Limb (tissue), 2 donors: ENCODE results near the gene FBXO3.
"Not testable (repeated sequence)": the region's sequence is repeated elsewhere in the genome, so short reads cannot be mapped to it uniquely, and the experiment has no call there.

Source experiments
- DNase-seq, 2 donors: peaks; one replicate each; pipeline ENCODE4 v3.0.0-alpha.2; 2016; ENCODE audit errors: extremely low spot score in 2 of 2

Gene FBXO3

DNA sequence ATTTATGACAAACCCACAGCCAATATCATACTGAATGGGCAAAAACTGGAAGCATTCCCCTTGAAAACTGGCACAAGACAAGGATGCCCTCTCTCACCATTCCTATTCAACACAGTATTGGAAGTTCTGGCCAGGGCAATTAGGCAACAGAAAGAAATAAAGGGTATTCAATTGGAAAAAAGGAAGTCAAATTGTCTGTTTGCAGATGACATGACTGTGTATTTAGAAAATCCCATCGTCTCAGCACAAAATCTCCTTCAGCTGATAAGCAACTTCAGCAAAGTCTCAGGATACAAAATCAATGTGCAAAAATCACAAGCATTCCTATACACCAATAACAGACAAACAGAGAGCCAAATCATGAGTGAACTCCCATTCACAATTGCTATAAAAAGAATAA lies 46.8 kb downstream of the FBXO3 start:
- DNase-seq: not testable (repeated sequence)

DNA sequence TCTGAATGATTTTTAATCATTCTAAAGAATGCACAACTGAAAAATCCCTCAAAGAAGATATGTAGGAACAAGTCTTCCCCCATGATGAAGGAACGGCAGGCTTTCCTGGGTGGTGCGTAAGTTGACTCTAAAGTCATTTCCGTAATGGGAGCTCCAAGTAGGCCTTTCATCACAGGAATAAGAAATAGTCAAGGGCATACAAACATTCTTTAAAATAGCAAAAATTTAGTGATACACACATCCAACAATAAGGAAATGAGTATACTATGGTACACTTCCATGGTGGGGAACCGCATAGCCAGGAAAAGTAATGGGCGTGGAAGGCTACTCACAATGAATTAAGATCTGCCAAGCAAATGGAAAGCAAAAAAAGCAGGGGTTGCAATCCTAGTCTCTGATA lies 48.8 kb downstream of the FBXO3 start:
- DNase-seq: no peak

DNA sequence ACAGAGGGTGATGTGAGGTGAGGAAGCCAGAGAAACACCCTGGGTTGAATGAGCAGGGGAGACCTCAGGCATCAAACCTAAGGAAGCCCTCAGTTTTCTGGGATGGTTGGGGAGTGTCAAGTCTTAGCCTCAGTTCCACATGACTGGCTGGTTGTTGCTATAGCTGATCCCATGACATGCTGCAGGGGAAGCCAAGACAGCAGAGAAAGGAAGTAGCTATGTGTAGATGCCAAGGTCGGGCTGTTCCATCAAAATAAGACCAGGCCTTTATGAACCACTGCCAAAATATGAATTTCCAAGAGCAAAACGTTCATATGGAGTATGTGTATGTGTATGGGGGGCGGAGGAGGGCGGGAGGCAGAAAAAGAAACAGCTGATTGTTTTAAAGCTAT lies 49.7 kb downstream of the FBXO3 start:
- DNase-seq: no peak

DNA sequence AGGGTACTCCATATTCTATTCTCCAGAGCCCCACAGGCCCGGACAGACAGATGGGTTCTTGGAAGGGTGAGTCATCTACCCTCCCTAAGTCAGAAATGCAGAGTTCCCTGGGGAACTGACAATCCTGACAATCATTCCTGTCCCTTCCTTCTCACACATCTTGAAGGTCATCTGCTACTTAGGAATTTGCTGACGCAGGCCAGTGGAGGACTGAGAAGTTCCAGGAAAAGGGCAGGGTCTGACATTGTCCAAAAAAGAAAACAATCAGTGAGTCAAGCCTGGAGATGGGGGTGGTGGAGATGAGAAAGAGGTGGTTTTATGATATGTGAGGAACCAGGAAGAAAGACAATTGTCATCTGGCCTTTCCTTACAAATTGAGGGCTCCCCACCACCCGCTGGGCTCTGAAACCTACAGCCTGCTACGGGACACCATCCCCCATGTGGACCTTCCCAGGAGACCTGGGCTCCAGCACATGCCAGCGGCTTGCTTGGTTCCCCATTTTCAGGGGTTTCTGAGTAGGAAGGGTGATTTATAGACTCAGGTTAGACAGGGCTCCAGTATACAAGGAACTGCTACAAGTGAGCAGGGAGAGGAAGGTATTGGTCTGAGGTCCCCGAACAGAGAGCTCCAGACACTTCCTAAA lies 51.0 kb downstream of the FBXO3 start:
- DNase-seq: no peak

DNA sequence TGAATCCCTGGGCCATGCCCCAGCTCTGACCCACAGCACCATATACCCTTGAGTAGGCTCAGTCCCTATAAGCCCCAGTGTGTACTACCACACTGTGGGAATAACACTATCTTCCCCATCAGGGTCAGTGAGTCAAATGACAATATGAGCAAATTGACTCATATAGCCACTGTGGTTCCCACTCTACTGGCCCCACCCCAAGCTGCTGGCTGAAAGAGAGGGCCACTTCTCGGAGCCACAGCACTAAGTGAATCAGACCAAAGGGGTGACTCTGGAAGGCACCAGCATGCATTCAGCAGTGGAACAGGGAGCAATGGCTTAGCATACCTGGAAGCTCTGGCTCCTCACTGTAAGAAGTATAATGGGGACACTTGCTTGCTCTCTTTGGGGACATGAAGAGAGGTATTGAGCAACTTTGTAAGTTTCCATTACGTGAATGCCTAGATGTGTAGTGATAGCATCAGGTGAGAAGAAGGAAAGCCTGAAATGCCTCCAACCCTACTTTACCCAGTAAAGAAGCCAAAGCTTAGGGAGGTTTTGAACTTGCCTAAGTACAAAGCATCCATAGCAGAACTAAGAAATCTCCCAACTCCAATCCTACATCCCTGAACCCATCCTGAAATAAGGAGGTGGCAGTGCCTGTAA lies 51.6 kb downstream of the FBXO3 start:
- DNase-seq: no peak

DNA sequence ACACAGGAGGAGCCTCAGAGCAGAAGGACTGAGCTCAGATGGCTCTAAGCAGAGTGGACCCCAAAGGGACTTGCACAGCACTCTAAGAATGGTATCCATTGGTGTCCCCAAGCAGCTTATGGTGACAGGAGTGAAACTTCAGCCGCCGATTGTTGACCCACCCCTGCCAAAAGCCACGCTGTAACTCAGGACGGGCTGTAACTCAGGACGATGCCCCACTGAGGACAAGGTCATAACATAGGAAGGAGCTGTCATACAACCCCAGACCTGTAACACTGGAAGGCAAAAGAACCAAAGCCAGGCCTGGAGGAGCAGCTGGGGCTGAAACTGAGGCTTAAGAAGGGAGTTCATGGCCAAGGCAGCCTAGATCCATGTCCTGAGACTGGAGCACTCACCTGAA lies 52.3 kb downstream of the FBXO3 start:
- DNase-seq: no peak

DNA sequence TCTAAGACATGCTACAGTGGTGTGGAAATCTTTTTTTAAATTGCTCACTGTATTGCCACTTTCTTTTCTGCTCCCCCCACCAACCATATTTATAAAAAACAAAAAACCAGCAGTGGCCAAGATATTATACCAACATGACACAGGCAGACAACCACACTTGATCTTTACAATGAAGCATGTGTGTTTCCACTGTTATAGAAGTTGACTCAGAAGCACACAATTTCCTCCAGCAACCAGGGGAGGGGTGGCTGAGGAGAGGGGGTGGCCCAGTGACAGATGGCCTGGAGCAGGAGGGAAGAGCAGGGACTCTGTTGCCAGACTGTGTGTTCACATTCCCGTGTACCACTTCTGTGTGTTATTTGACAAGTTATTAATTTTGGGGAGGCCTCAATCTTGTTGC lies 52.9 kb downstream of the FBXO3 start:
- DNase-seq: no peak

DNA sequence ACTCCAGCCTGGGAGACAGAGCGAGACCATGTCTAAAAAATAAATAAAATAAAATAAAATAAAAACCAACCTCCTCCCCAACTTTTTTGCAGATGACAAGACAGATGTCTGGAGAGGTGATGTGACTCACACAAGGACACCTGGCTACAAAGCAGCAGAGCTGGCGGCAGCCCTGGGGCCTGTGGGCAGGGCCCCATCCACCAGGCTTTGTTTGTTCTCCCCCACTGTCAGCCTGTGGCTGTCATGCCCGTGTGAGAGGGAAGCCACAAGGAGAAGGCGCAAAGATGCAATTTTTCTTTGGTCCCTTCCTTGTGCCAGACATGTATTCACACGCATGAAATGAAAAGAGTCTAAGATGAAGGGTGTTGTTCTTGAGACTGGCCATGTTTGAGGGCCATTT lies 54.7 kb downstream of the FBXO3 start:
- no peak for DNase-seq

DNA sequence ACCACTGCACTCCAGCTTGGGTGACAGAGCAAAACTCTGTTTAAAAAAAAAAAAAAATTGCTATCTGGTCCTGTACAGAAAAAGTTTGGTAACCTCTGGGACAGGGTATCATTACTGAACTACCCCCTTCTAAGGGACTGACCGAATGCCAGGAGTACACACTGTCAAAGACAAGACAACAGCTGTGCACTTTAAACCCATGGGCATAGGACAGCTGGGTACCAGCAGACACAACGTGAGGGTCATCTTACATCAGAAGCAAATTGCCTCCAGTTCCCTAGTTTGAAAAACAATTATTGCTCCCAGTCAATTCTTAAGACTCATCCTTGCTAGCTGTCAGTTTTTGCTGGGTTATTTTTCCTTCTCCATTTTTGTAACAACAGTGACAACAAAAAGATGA lies 55.9 kb downstream of the FBXO3 start:
- no peak for DNase-seq

DNA sequence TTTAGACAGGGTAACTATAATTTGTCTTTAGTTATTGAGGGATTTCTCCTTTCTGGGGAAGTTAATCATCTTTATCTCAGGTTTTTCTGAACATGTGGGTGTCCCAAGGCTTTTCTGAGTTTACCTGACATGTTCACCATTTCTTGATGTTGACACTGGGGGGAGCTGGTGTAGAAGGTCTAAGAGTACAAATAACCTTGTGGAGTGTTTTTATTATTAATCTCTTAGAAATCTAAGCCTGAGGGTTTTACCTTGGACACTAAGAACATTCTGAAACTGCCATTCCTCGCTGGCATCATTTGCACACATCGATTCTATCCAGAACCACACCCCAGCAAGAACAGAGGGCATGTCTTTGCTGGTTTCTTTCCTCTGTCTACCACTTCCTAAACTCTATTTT lies 58.1 kb downstream of the FBXO3 start:
- DNase-seq: no peak

DNA sequence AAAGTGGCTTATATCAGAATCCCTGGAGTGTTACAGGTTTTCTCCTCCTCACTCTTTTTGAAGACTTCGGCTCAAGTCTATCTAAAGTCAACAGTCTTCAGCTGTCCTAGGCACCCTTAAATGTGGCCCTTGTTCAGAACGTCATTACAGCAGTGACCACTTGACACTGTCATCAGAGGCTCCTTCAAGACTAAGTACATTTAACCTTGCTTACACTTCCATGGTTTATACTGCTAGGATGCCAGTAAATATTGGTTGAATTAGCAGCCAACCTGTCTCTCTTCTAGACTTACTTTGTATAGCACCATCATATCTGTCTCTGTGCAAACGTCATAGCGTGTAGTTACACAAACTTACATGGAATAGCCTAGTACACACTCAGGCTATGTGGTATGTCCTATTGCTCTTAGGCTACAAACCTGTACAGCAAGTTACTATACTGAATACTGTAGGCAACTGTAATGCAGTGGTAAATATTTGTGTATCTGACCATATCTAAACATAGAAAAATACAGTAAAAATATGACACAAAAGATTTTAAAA lies 60.4 kb downstream of the FBXO3 start:
- DNase-seq: no peak

DNA sequence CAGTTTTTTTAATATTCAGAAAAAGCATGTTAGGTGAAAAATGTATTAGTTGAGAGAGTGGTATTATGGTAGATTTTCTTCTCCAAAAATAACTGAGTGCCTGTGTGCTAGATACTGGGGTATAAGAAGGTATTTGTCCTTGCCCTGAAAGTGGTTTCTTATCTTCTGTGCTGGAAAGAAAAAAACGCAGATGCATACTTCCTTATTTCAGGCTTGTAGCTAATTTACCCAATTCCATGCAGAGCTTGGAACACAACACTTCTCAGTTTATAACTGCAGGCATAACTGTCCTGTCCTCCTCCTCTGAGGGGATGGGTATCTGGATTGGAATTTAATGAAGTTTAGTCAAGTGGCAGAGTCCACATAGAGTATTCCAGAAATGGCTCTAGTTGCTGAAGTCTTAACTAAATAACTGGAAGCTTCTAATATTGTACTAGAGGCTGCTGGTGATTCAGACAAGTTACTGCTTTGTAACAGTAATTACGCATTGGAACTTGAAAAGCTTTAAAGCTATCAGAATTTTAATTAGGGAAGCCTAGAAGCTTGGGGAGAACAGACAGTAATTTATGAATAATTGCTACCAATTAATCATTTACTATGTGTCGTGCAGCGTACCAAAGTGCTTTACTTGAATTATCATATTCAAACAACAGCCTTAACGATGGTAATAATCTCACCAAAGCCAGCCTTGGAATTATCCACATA lies 61.0 kb downstream of the FBXO3 start:
- DNase-seq: no peak

DNA sequence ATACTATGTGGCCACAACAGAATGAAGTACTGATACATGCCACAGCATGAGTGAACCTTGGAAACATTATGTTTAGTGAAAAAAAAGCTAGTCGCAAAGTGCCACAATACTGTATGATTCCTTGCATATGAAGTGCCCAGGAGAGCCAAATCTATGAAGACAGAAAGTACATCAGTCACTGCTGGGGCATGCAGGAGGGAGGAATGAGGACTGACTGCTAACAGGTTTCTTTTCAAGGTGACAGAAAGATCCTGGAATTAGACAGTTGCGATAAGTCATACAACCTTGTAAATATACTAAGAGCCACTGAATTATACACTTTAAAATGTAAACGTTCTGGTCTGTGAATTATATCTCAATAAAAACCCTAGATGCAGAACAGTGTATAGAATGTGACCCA lies 61.9 kb downstream of the FBXO3 start:
- DNase-seq: no peak

DNA sequence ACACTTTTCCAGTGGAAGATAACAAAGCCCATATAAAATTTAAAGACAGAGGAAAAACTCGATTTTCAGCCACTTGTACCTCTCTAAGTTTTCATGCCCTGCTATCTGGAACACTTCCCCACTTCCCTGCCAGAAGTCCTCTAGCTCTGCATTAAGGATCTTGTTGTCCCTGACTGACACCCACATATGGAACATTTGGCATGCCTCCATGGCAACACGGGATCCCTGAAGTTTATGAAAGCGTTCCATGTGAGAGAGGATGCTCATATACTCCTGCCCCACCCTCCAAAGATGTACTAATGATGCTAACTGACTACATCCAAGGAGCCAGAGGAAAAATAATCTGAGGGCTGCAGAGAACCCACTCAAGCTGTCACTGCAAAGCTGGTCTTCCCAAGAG lies 64.9 kb downstream of the FBXO3 start:
- DNase-seq: no peak

DNA sequence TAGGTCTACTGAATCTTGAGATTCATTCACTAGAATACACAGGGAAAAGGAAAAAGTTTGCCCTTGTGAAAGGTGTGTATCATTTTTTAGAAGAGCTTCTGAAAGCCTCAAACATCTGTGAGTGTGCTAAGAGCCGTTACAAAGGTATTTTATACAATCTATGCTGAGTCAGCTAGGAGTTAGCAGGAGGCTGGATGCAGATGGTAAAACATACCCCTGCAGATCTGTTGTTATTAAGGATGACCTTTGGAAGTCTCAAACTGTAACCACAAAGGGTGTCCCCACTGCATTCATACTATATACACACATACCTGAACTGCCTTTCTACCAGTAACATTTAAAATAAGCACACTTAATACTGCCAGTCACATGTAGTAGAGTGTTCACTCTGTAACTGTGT lies 65.3 kb downstream of the FBXO3 start:
- no peak for DNase-seq

DNA sequence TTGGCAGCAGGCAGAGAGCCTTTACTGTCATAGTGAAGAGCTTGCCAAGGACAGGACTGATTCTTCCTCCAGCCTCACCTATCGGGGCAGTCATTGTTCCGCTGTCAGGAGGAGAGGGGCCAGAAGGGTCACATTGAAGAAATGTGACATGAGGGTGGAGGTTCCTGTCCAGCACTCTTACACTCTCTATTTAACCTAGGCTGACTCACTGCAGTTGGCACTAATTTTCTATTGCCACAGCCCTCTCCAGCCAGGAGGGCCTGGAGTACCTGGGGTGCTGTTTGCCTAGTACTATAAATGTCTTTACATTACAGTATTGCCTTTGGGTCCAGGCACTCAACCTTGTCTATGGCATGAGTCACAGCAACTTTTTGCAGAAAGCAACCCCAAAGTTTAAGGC lies 66.5 kb downstream of the FBXO3 start:
- DNase-seq: not testable (repeated sequence)

DNA sequence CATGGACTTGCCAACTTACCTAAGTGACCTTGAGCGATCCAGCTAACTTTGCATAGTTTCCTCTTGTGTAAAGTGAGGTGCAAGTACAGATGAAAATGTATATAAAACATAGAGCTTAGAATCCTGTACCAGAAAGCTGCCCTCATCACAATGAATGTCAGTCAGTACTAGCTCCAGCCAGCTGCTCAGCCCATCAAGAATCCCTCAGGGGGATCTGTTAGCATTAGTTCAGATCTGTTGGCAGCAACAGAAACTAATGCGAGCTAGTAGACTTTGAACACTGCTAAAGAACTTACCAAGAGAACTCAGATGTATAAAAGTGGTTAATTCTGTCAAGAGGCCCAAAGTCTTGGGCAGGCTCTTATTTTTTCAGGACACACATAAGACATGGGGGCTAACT lies 67.4 kb downstream of the FBXO3 start:
- no peak for DNase-seq

DNA sequence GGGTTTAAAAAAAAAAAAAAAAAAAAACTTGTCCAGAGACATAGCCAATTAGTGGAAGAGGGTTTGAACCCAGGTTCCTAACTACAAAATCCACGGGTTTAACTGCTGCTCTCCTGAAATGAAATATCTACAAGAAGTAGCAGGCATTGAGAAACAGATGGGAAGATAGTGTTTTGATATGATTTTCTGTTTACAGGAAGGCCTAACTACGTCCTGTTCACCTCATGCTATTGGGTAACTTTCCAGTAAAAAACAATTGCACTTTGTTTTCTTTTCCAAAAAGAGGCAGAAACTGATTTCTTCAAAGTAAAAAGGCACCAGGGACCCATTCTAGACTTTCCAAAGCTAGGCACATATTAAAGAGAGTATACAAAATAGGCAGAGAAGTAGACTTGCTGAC lies 67.8 kb downstream of the FBXO3 start:
- no peak for DNase-seq

DNA sequence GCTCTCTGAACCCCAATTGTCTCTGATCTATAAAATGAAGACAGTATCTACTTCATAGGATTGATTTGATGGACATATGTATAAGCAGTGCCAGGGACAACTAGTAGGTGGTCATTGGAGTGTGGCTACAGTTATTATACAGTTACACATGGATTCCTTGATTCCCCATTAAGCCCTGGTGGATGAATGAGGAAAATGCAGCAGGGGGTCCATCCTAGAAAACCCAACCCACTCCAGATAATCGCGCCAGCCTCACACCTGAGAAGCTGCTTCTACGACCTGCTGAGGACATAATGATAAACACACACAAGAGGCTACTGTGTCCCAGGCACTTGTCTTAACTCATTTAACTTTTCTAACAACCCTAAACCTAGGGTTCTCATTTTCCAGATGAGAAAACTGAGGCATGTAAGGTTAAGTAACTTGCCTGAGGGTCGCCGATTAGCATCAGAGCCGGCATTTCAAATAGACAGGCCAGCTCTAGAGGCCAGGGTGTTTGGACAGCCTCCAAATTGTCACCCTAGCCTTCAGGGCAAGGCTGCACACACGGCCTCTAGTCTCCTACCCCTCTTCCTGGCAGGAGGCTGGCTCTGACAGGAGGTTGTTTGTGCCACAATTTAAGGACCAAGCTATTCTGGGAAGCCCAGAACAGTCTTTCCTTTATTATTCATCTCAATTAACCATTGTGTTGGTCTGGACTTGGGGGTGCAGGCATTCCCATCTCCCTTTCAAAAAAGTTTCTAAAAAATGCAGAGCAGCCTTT lies 69.9 kb downstream of the FBXO3 start:
- DNase-seq: no peak

DNA sequence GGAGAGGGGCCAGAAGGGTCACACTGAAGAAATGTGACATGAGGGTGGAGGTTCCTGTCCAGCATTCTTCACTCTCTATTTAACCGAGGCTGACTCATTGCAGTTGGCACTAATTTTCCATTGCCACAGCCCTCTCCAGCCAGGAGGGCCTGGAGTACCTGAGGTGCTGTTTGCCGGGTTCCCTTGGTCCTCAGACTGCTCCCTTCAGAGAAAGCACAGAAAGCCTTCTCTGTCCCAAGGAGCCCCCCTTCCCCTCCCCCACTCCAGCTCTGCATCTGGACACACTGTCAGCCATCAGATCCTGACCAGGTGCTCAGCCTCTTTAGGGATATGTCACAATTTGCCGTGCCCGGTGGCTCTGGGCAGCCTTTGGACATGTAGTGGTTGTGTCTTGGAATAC lies 70.5 kb downstream of the FBXO3 start:
- no peak for DNase-seq

DNA sequence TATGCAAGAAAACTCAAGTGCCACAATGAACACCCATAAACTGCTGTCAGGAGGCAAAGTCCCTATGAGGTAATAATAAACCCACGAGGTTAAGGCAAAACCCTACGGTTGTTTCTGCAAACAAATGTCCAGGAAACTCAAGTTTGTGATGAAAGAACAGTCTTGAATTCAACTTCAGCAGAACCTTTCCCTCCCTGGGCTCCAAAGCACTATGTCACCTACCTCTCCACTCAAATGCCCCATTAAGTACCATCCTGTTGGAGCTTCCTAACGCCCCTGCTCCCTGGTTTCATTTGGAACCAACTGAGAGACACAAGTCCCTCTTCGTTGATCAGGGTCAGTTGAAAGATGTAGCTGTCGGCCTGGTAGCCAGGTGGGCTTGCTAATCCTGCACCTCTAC lies 71.1 kb downstream of the FBXO3 start:
- no peak for DNase-seq
